Natural killer cell treated with Interleukin-12 subunit alpha and Interleukin-12 subunit beta and Interleukin-15 and Interleukin-18, amount 100 ng/mL, for 72 hours (primary cell): ENCODE results near the gene NEK4. TPM values are rescaled to one million over a fixed set of nuclear protein-coding genes. Genes with fewer than 3 reads are reported as not detected.
"Not testable (repeated sequence)": the region's sequence is repeated elsewhere in the genome, so short reads cannot be mapped to it uniquely, and the experiment has no call there.

Source experiments
- ATAC-seq, 2 donors: fragments of 150-1000 bp; cut with Tn5 transposase in 1 of 2; sonication (Bioruptor Pico), chemical (Tn5 transposase) in 1 of 2; 2 replicates each; pipeline ENCODE4 v1.10.0; 2021
- DNase-seq: peaks from one replicate; pipeline ENCODE4 v3.0.0; 2022; ENCODE audit warnings: low spot score
- H3K27ac Mint-ChIP-seq, 2 donors: 1 replicate in 1 of 2; 2 replicates in 1 of 2; pipeline ENCODE4 v1.8.0; 2022; ENCODE audit warnings: mixed read lengths in 2 of 2, mild to moderate bottlenecking in 1 of 2, moderate library complexity in 1 of 2
- H3K27me3 Mint-ChIP-seq, 2 donors: 1 replicate in 1 of 2; 2 replicates in 1 of 2; pipeline ENCODE4 v1.8.0; 2022; ENCODE audit warnings: mixed read lengths in 2 of 2
- H3K36me3 Mint-ChIP-seq: one replicate; pipeline ENCODE4 v1.8.0; 2022; ENCODE audit warnings: mixed read lengths
- H3K4me1 Mint-ChIP-seq, 2 donors: 1 replicate in 1 of 2; 2 replicates in 1 of 2; pipeline ENCODE4 v1.8.0; 2022; ENCODE audit warnings: low read depth in 2 of 2, mixed read lengths in 2 of 2, mild to moderate bottlenecking in 1 of 2
- H3K4me3 Mint-ChIP-seq: one replicate; pipeline ENCODE4 v1.8.0; 2022; ENCODE audit warnings: mixed read lengths
- H3K9me3 Mint-ChIP-seq: 2 replicates; pipeline ENCODE4 v1.8.0; 2022; ENCODE audit warnings: mixed read lengths
- total RNA-seq, 2 donors: library from RNA; stranded (reverse); gene quantifications; one replicate each; pipeline ENCODE4 v1.2.3, GENCODE V29; 2022

Gene NEK4
- total RNA-seq, 2 donors from 2014 or later, result 24.8 to 52.7 TPM

GRCh38 chr3:52684184-52684583 is 86.6 kb downstream of the NEK4 start:
- peaks cover 32% of the 10 kb centered on the region for H3K36me3 Mint-ChIP-seq
- DNase-seq (no peak), ATAC-seq (no peak)
- H3K4me3 Mint-ChIP-seq, result peak overlapping the region; percentile 97
- H3K27ac Mint-ChIP-seq, result peak overlapping the region; percentile 98 to 100
- peaks cover 49 to 61% of the 10 kb centered on the region in 2 donors for H3K4me1 Mint-ChIP-seq
- no peaks in the 10 kb centered on the region for H3K9me3 Mint-ChIP-seq
- H3K27me3 Mint-ChIP-seq, result no peaks in the 10 kb centered on the region

- H3K27ac Mint-ChIP-seq, result peak overlapping the region; percentile 19 to 98
- peaks cover 49 to 60% of the 10 kb centered on the region in 2 donors for H3K4me1 Mint-ChIP-seq
- H3K9me3 Mint-ChIP-seq, result no peaks in the 10 kb centered on the region
- no peak for ATAC-seq
- H3K36me3 Mint-ChIP-seq, result peaks cover 32% of the 10 kb centered on the region
- no peaks in the 10 kb centered on the region for H3K27me3 Mint-ChIP-seq
- DNase-seq, result no peak
- H3K4me3 Mint-ChIP-seq, result peak overlapping the region; percentile 97
Measured at GRCh38 chr3:52683611-52684010, 87.1 kb downstream of the NEK4 start.

- ATAC-seq (no peak), DNase-seq (no peak)
- no peaks in the 10 kb centered on the region for H3K9me3 Mint-ChIP-seq
- no peaks in the 10 kb centered on the region for H3K27me3 Mint-ChIP-seq
- H3K36me3 Mint-ChIP-seq, result peaks cover 32% of the 10 kb centered on the region
- H3K27ac Mint-ChIP-seq, result peak overlapping the region; percentile 77 to 85
- peak overlapping the region; percentile 41 for H3K4me3 Mint-ChIP-seq
- H3K4me1 Mint-ChIP-seq, result peaks cover 43 to 52% of the 10 kb centered on the region in 2 donors
Measured at GRCh38 chr3:52682016-52682415, 88.7 kb downstream of the NEK4 start.

GRCh38 chr3:52681596-52681995 is 89.1 kb downstream of the NEK4 start:
- no peaks in the 10 kb centered on the region for H3K9me3 Mint-ChIP-seq
- no peak for DNase-seq
- ATAC-seq, result no peak
- peak overlapping the region; percentile 41 for H3K4me3 Mint-ChIP-seq
- peaks cover 43 to 47% of the 10 kb centered on the region in 2 donors for H3K4me1 Mint-ChIP-seq
- peak overlapping the region; percentile 77 to 85 for H3K27ac Mint-ChIP-seq
- H3K36me3 Mint-ChIP-seq, result peaks cover 32% of the 10 kb centered on the region
- H3K27me3 Mint-ChIP-seq, result no peaks in the 10 kb centered on the region

- no peaks in the 10 kb centered on the region for H3K27me3 Mint-ChIP-seq
- DNase-seq (no peak), ATAC-seq (no peak)
- H3K4me1 Mint-ChIP-seq, result peaks cover 39 to 46% of the 10 kb centered on the region in 2 donors
- H3K27ac Mint-ChIP-seq, result peak overlapping the region; percentile 77 to 85
- no peaks in the 10 kb centered on the region for H3K9me3 Mint-ChIP-seq
- peak overlapping the region; percentile 30 for H3K4me3 Mint-ChIP-seq
- H3K36me3 Mint-ChIP-seq, result peaks cover 40% of the 10 kb centered on the region
Measured at GRCh38 chr3:52679811-52680210, 90.9 kb downstream of the NEK4 start.

GRCh38 chr3:52679199-52679538 is 91.6 kb downstream of the NEK4 start:
- Mint-ChIP-seq H3K36me3 (peaks cover 41% of the 10 kb centered on the region), H3K4me3 (no peak overlapping the region), H3K4me1 (peaks cover 35 to 41% of the 10 kb centered on the region in 2 donors), H3K27ac (peak overlapping the region; percentile 77 to 85), H3K9me3 (no peaks in the 10 kb centered on the region), H3K27me3 (no peaks in the 10 kb centered on the region)
- ATAC-seq, result no peak
- no peak for DNase-seq

- no peak for DNase-seq
- Mint-ChIP-seq H3K4me3 (no peak overlapping the region), H3K9me3 (no peaks in the 10 kb centered on the region), H3K27me3 (no peaks in the 10 kb centered on the region), H3K4me1 (peaks cover 35 to 41% of the 10 kb centered on the region in 2 donors), H3K27ac (peak overlapping the region; percentile 77 to 85), H3K36me3 (peaks cover 41% of the 10 kb centered on the region)
- no peak for ATAC-seq
Measured at GRCh38 chr3:52678265-52679198, 92.2 kb downstream of the NEK4 start.

- not testable (repeated sequence) for H3K4me3 Mint-ChIP-seq, DNase-seq, ATAC-seq, H3K27me3 Mint-ChIP-seq, H3K9me3 Mint-ChIP-seq, H3K27ac Mint-ChIP-seq
- Mint-ChIP-seq H3K4me1 (peaks cover 37 to 46% of the 10 kb centered on the region in 2 donors), H3K36me3 (peaks cover 43% of the 10 kb centered on the region)
Measured at GRCh38 chr3:52676201-52676600, 94.5 kb downstream of the NEK4 start.

GRCh38 chr3:52671676-52672075 is 99.1 kb downstream of the NEK4 start:
- ATAC-seq (peak in 1 of 2 donors; percentile 21), DNase-seq (no peak)
- Mint-ChIP-seq H3K36me3 (peaks cover 26% of the 10 kb centered on the region), H3K27me3 (no peaks in the 10 kb centered on the region), H3K4me3 (peak overlapping the region; percentile 74), H3K27ac (peak overlapping the region; percentile 95 to 97), H3K9me3 (no peaks in the 10 kb centered on the region), H3K4me1 (peaks cover 36 to 40% of the 10 kb centered on the region in 2 donors)

- peaks cover 32 to 40% of the 10 kb centered on the region in 2 donors for H3K4me1 Mint-ChIP-seq
- ATAC-seq (peak; percentile 95 to 96), DNase-seq (peak; percentile 77)
- peak overlapping the region; percentile 95 to 97 for H3K27ac Mint-ChIP-seq
- no peaks in the 10 kb centered on the region for H3K27me3 Mint-ChIP-seq
- H3K4me3 Mint-ChIP-seq, result peak overlapping the region; percentile 74
- H3K36me3 Mint-ChIP-seq, result peaks cover 21% of the 10 kb centered on the region
- H3K9me3 Mint-ChIP-seq, result no peaks in the 10 kb centered on the region
Measured at GRCh38 chr3:52670621-52671521, 99.9 kb downstream of the NEK4 start.

GRCh38 chr3:52663098-52663497 is 107.6 kb downstream of the NEK4 start:
- Mint-ChIP-seq H3K4me3 (no peak overlapping the region), H3K9me3 (no peaks in the 10 kb centered on the region), H3K27ac (no peak overlapping the region), H3K36me3 (peaks cover 13% of the 10 kb centered on the region), H3K27me3 (no peaks in the 10 kb centered on the region), H3K4me1 (peaks cover 0 to 3% of the 10 kb centered on the region in 2 donors)
- ATAC-seq, result no peak
- no peak for DNase-seq

- Mint-ChIP-seq H3K9me3 (no peaks in the 10 kb centered on the region), H3K27ac (no peak overlapping the region), H3K27me3 (no peaks in the 10 kb centered on the region), H3K36me3 (peaks cover 21% of the 10 kb centered on the region), H3K4me3 (no peak overlapping the region), H3K4me1 (peaks cover 0 to 3% of the 10 kb centered on the region in 2 donors)
- DNase-seq (no peak), ATAC-seq (no peak)
Measured at GRCh38 chr3:52660046-52660445, 110.7 kb downstream of the NEK4 start.
